Activated naive CD4-positive, alpha-beta T cell treated with anti-CD3 and anti-CD28 coated beads for 36 hours (primary cell): ENCODE results near the gene TDP2. TPM values are rescaled to one million over a fixed set of nuclear protein-coding genes. Genes with fewer than 3 reads are reported as not detected.
"Not testable (repeated sequence)": the region's sequence is repeated elsewhere in the genome, so short reads cannot be mapped to it uniquely, and the experiment has no call there.

Source experiments
- CTCF ChIA-PET: fragments of 350-600 bp; sonication (Branson Sonifier 250); formaldehyde crosslinking; loops from one replicate; lab custom pipeline; 2021; ENCODE audit warnings: antibody characterized with exemption; lab: Charles Lee
- DNase-seq: peaks from one replicate; pipeline ENCODE4 v3.0.0-alpha.2; 2020
- H3K27ac Mint-ChIP-seq: one replicate; pipeline ENCODE4 v1.8.0; 2021; ENCODE audit warnings: mild to moderate bottlenecking, mixed read lengths
- H3K27me3 Mint-ChIP-seq: one replicate; pipeline ENCODE4 v1.8.0; 2021; ENCODE audit warnings: low read depth, mixed read lengths
- H3K36me3 Mint-ChIP-seq: one replicate; pipeline ENCODE4 v1.8.0; 2021; ENCODE audit warnings: low read depth, mixed read lengths
- H3K4me1 Mint-ChIP-seq: one replicate; pipeline ENCODE4 v1.8.0; 2021; ENCODE audit warnings: low read depth, mixed read lengths
- H3K4me3 Mint-ChIP-seq: one replicate; pipeline ENCODE4 v1.8.0; 2021; ENCODE audit warnings: mild to moderate bottlenecking, moderate library complexity, mixed read lengths
- H3K9me3 Mint-ChIP-seq: one replicate; pipeline ENCODE4 v1.8.0; 2021; ENCODE audit warnings: mixed read lengths
- intact Hi-C: fragments of 100-400 bp; cut with micrococcal nuclease; formaldehyde crosslinking; loops from one replicate; pipeline ENCODE4 v1.15.1; 2023
- total RNA-seq, 2 experiments: library from RNA; stranded (reverse); gene quantifications; one replicate each; pipeline ENCODE4 v1.2.3, GENCODE V29; 2021

TDP2 gene
- total RNA-seq, 2 experiments from 2014 or later, result 41.5 to 44.2 TPM

GRCh38 chr6:24640631-24641030 lies 26.1 kb downstream of the TDP2 start:
- H3K4me1 Mint-ChIP-seq, H3K9me3 Mint-ChIP-seq, CTCF ChIA-PET, DNase-seq, H3K36me3 Mint-ChIP-seq, H3K27ac Mint-ChIP-seq, intact Hi-C loops, H3K4me3 Mint-ChIP-seq: not testable (repeated sequence)
- H3K27me3 Mint-ChIP-seq, result peaks cover 19% of the 10 kb centered on the region

- H3K27ac Mint-ChIP-seq, result no peak overlapping the region
- H3K4me3 Mint-ChIP-seq, result no peak overlapping the region
- CTCF ChIA-PET, result no interaction called here
- intact Hi-C loops, result no loop called here
- DNase-seq, result no peak
- no peaks in the 10 kb centered on the region for H3K36me3 Mint-ChIP-seq
- peaks cover 5% of the 10 kb centered on the region for H3K4me1 Mint-ChIP-seq
- H3K9me3 Mint-ChIP-seq, result no peaks in the 10 kb centered on the region
- peaks cover 17% of the 10 kb centered on the region for H3K27me3 Mint-ChIP-seq
These were observed 26.5 kb downstream of the TDP2 start for GRCh38 chr6:24640166-24640565.

GRCh38 chr6:24636681-24637080 lies 30.0 kb downstream of the TDP2 start:
- CTCF ChIA-PET, result interaction anchor here (0.7 to 2.0 kb wide), 3 partner anchors 18 to 381 kb away, joined by 3 to 7 read pairs (median 5); no protein-coding TSS in a partner anchor

GRCh38 chr6:24632573-24632972 lies 34.1 kb downstream of the TDP2 start:
- Mint-ChIP-seq H3K27me3 (peaks cover 7% of the 10 kb centered on the region), H3K4me1 (no peaks in the 10 kb centered on the region), H3K9me3 (no peaks in the 10 kb centered on the region), H3K27ac (no peak overlapping the region), H3K36me3 (no peaks in the 10 kb centered on the region), H3K4me3 (no peak overlapping the region)
- no peak for DNase-seq
- intact Hi-C loops, result no loop called here
- CTCF ChIA-PET, result no interaction called here

More at GRCh38 chr6:24636681-24637080, 30.0 kb downstream of the TDP2 start:
- peaks cover 4% of the 10 kb centered on the region for H3K4me1 Mint-ChIP-seq
- H3K27ac Mint-ChIP-seq, result no peak overlapping the region
- intact Hi-C loops, result no loop called here
- H3K9me3 Mint-ChIP-seq, result no peaks in the 10 kb centered on the region
- no peak overlapping the region for H3K4me3 Mint-ChIP-seq
- DNase-seq, result no peak
- no peaks in the 10 kb centered on the region for H3K36me3 Mint-ChIP-seq
- peaks cover 14% of the 10 kb centered on the region for H3K27me3 Mint-ChIP-seq

- Mint-ChIP-seq H3K36me3 (no peaks in the 10 kb centered on the region), H3K27me3 (peaks cover 7% of the 10 kb centered on the region)
- CTCF ChIA-PET, result interaction anchor here (0.6 kb wide), 1 partner anchor 1236 kb away, joined by 3 read pairs; no protein-coding TSS in a partner anchor
These were observed 35.0 kb downstream of the TDP2 start for GRCh38 chr6:24631671-24632070.

GRCh38 chr6:24630856-24631505 lies 35.7 kb downstream of the TDP2 start:
- Mint-ChIP-seq H3K4me3 (no peak overlapping the region), H3K27ac (no peak overlapping the region), H3K9me3 (no peaks in the 10 kb centered on the region), H3K27me3 (peaks cover 7% of the 10 kb centered on the region), H3K36me3 (no peaks in the 10 kb centered on the region), H3K4me1 (no peaks in the 10 kb centered on the region)
- intact Hi-C loops, result no loop called here
- CTCF ChIA-PET, result interaction anchor here (0.6 kb wide), 1 partner anchor 1235 kb away, joined by 3 read pairs; no protein-coding TSS in a partner anchor
- DNase-seq, result no peak

More at GRCh38 chr6:24631671-24632070, 35.0 kb downstream of the TDP2 start:
- no peak for DNase-seq
- intact Hi-C loops, result no loop called here
- Mint-ChIP-seq H3K4me3 (no peak overlapping the region), H3K9me3 (no peaks in the 10 kb centered on the region), H3K27ac (no peak overlapping the region), H3K4me1 (no peaks in the 10 kb centered on the region)

GRCh38 chr6:24621626-24622289 lies 44.9 kb downstream of the TDP2 start:
- Mint-ChIP-seq H3K4me3 (no peak overlapping the region), H3K27ac (no peak overlapping the region), H3K27me3 (no peaks in the 10 kb centered on the region), H3K4me1 (no peaks in the 10 kb centered on the region), H3K9me3 (no peaks in the 10 kb centered on the region), H3K36me3 (no peaks in the 10 kb centered on the region)
- intact Hi-C loops, result no loop called here
- CTCF ChIA-PET, result interaction anchor here (0.6 to 1.4 kb wide), 5 partner anchors 38 to 80 kb away, joined by 3 to 4 read pairs (median 3); no protein-coding TSS in a partner anchor
- no peak for DNase-seq

- Mint-ChIP-seq H3K4me1 (no peaks in the 10 kb centered on the region), H3K27ac (no peak overlapping the region), H3K9me3 (no peaks in the 10 kb centered on the region), H3K36me3 (no peaks in the 10 kb centered on the region), H3K27me3 (no peaks in the 10 kb centered on the region), H3K4me3 (no peak overlapping the region)
- CTCF ChIA-PET, result interaction anchor here (0.5 to 1.4 kb wide), 4 partner anchors 14 to 68 kb away, joined by 3 to 4 read pairs (median 3); no protein-coding TSS in a partner anchor
- intact Hi-C loops, result no loop called here
- no peak for DNase-seq
These were observed 46.1 kb downstream of the TDP2 start for GRCh38 chr6:24620637-24621036.

- no peaks in the 10 kb centered on the region for H3K27me3 Mint-ChIP-seq
- H3K9me3 Mint-ChIP-seq, result no peaks in the 10 kb centered on the region
- CTCF ChIA-PET, result interaction anchor here (0.8 to 1.0 kb wide), 2 partner anchors 38 to 40 kb away, joined by 3 read pairs; no protein-coding TSS in a partner anchor
- DNase-seq, result no peak
- H3K4me1 Mint-ChIP-seq, result no peaks in the 10 kb centered on the region
- no peak overlapping the region for H3K27ac Mint-ChIP-seq
- H3K36me3 Mint-ChIP-seq, result no peaks in the 10 kb centered on the region
- H3K4me3 Mint-ChIP-seq, result no peak overlapping the region
- intact Hi-C loops, result no loop called here
These were observed 47.0 kb downstream of the TDP2 start for GRCh38 chr6:24619661-24620060.

GRCh38 chr6:24614648-24615047 lies 52.1 kb downstream of the TDP2 start:
- Mint-ChIP-seq H3K36me3 (no peaks in the 10 kb centered on the region), H3K4me3 (no peak overlapping the region), H3K27me3 (peaks cover 5% of the 10 kb centered on the region), H3K27ac (no peak overlapping the region), H3K4me1 (no peaks in the 10 kb centered on the region), H3K9me3 (no peaks in the 10 kb centered on the region)
- CTCF ChIA-PET, result no interaction called here
- intact Hi-C loops, result no loop called here
- no peak for DNase-seq

- H3K9me3 Mint-ChIP-seq, result no peaks in the 10 kb centered on the region
- CTCF ChIA-PET, result no interaction called here
These were observed 52.7 kb downstream of the TDP2 start for GRCh38 chr6:24614043-24614420.

GRCh38 chr6:24613361-24614042 lies 53.2 kb downstream of the TDP2 start:
- intact Hi-C loops, result no loop called here
- no peak for DNase-seq
- Mint-ChIP-seq H3K36me3 (no peaks in the 10 kb centered on the region), H3K27me3 (peaks cover 5% of the 10 kb centered on the region), H3K27ac (no peak overlapping the region), H3K4me1 (no peaks in the 10 kb centered on the region), H3K9me3 (no peaks in the 10 kb centered on the region), H3K4me3 (no peak overlapping the region)
- CTCF ChIA-PET, result interaction anchor here (0.5 to 1.0 kb wide), 4 partner anchors 38 to 400 kb away, joined by 3 to 4 read pairs (median 3); no protein-coding TSS in a partner anchor

More at GRCh38 chr6:24614043-24614420, 52.7 kb downstream of the TDP2 start:
- H3K27ac Mint-ChIP-seq, result no peak overlapping the region
- DNase-seq, result no peak
- H3K27me3 Mint-ChIP-seq, result peaks cover 5% of the 10 kb centered on the region
- no peaks in the 10 kb centered on the region for H3K36me3 Mint-ChIP-seq
- intact Hi-C loops, result no loop called here
- H3K4me1 Mint-ChIP-seq, result no peaks in the 10 kb centered on the region
- no peak overlapping the region for H3K4me3 Mint-ChIP-seq
